GM12874 (cell line): ENCODE results near the gene AOAH.

Experiments used
- CTCF ChIP-seq: IDR thresholded peaks from 2 replicates; pipeline ENCODE4 v1.5.1; 2011; ENCODE audit warnings: low read depth, mild to moderate bottlenecking, control low read depth, low read length, moderate library complexity; ENCODE audit not compliant: insufficient read depth

Gene AOAH

GRCh38 chr7:36726311-36726710 is 2.0 kb upstream of the AOAH start:
- no peak for TF ChIP-seq CTCF

GRCh38 chr7:36724996-36725395 is 702 bp upstream of the AOAH start:
- TF ChIP-seq CTCF = no peak

- TF ChIP-seq CTCF = no peak
Observed at GRCh38 chr7:36723291-36723690, 1.0 kb downstream of the AOAH start.

GRCh38 chr7:36719083-36719632 is 5.1 kb downstream of the AOAH start:
- no peak for TF ChIP-seq CTCF

GRCh38 chr7:36717586-36717985 is 6.7 kb downstream of the AOAH start:
- no peak for TF ChIP-seq CTCF

GRCh38 chr7:36712015-36712414 is 12.3 kb downstream of the AOAH start:
- no peak for TF ChIP-seq CTCF

GRCh38 chr7:36711256-36711655 is 13.0 kb downstream of the AOAH start:
- no peak for TF ChIP-seq CTCF
